Measurements from ENCODE around the gene ETV4. TPM values are rescaled to one million over a fixed set of nuclear protein-coding genes. Genes with fewer than 3 reads are reported as not detected.
A peak's percentile ranks its signal among the peaks of the same experiment; 100 is the strongest.

ETV4 gene
- total and polyA plus RNA-seq, 2 of the 13 experiments (the other 11 are each of a cell fraction or from before 2014, with no cell fraction given): 128 to 330 TPM

GRCh38 chr17:43479948-43480347, 66.2 kb downstream of the ETV4 start (continued):
- peak; percentile 97 for TF ChIP-seq ARID5B (CRISPR knock-in tag; IDR thresholded peaks at IDR 0.05)
- no peak for TF ChIP-seq MAZ (IDR thresholded peaks at IDR 0.05; ENCODE audit: borderline replicate concordance, low read depth, low read length)
- TF ChIP-seq MAZ (CRISPR knock-in tag; IDR thresholded peaks at IDR 0.05; ENCODE audit: low read depth): no peak
- TF ChIP-seq ZBTB34 (CRISPR knock-in tag; IDR thresholded peaks at IDR 0.05): no peak
- TF ChIP-seq MED8 (CRISPR knock-in tag; IDR thresholded peaks at IDR 0.05; ENCODE audit: insufficient replicate concordance): no peak
- TF ChIP-seq ZFP36L2 (CRISPR knock-in tag; IDR thresholded peaks at IDR 0.05): no peak
- TF ChIP-seq CCAR2 (optimal IDR thresholded peaks at IDR 0.05; ENCODE audit: low read depth, low read length): no peak
- peak; percentile 80; the same call in 1 of the 2 replicates for TF ChIP-seq KLF6 (CRISPR knock-in tag; IDR thresholded peaks at IDR 0.05)
- TF ChIP-seq FOXP4 (CRISPR knock-in tag; IDR thresholded peaks at IDR 0.05): peak; percentile 99
- TF ChIP-seq ZNF549 (CRISPR knock-in tag; IDR thresholded peaks at IDR 0.05): no peak
- no peak for TF ChIP-seq BATF2 (CRISPR knock-in tag; IDR thresholded peaks at IDR 0.05)
- TF ChIP-seq ZNF790 (CRISPR knock-in tag; IDR thresholded peaks at IDR 0.05; ENCODE audit: borderline replicate concordance): no peak; the same call in 1 of the 2 replicates
- no peak for TF ChIP-seq PAX8 (CRISPR knock-in tag; IDR thresholded peaks at IDR 0.05; ENCODE audit: borderline replicate concordance)
- TF ChIP-seq ZNF572 (CRISPR knock-in tag; IDR thresholded peaks at IDR 0.05): no peak
- no peak for TF ChIP-seq SMAD9 (CRISPR knock-in tag; IDR thresholded peaks at IDR 0.05)
- no peak for TF ChIP-seq ZBTB42 (CRISPR knock-in tag; IDR thresholded peaks at IDR 0.05)
- TF ChIP-seq ZNF274 (CRISPR knock-in tag; IDR thresholded peaks at IDR 0.05): no peak
- TF ChIP-seq WIZ (CRISPR knock-in tag; IDR thresholded peaks at IDR 0.05): no peak
